Measurements from ENCODE around the gene ATAD5. TPM values are rescaled to one million over a fixed set of nuclear protein-coding genes. Genes with fewer than 3 reads are reported as not detected.
"Not testable (repeated sequence)": the region's sequence is repeated elsewhere in the genome, so short reads cannot be mapped to it uniquely, and the experiment has no call there.

ATAD5 gene
- total and polyA plus RNA-seq, 8 donors, result 0.19 to 0.95 (median 0.47) TPM

DNA sequence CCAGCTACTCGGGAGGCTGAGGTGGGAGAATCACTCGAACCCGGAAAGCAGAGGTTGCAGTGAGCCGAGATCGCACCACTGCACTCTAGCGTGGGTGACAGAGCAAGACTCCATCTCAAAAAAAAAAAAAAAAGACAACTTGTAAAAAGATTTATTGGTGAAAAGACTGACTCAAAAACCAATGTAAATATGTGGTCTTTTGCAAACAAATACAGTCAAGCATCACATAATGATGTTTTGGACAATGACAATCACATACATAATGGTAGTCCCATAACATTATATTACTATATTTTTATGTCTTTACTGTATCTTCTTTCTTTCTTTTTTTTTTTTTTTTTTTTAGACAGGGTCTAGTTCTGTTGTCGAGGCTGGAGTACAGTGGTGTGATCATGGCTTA, 15.6 kb upstream of the ATAD5 start:
- intact Hi-C loops (cut with DNase I), result no loop called here
- no peak for ATAC-seq
- Histone ChIP-seq H3K4me3 (no peak overlapping the region), H3K9me3 (no peaks in the 10 kb centered on the region), H3K27ac (no peak overlapping the region), H3K4me1 (no peaks in the 10 kb centered on the region), H3K36me3 (no peaks in the 10 kb centered on the region), H3K27me3 (no peaks in the 10 kb centered on the region)
- DNase-seq, result no peak
- 96 to 98% methylated on average over 7 of the region's 7 CpGs for WGBS, 2 donors
- TF ChIP-seq, protein P1, sequence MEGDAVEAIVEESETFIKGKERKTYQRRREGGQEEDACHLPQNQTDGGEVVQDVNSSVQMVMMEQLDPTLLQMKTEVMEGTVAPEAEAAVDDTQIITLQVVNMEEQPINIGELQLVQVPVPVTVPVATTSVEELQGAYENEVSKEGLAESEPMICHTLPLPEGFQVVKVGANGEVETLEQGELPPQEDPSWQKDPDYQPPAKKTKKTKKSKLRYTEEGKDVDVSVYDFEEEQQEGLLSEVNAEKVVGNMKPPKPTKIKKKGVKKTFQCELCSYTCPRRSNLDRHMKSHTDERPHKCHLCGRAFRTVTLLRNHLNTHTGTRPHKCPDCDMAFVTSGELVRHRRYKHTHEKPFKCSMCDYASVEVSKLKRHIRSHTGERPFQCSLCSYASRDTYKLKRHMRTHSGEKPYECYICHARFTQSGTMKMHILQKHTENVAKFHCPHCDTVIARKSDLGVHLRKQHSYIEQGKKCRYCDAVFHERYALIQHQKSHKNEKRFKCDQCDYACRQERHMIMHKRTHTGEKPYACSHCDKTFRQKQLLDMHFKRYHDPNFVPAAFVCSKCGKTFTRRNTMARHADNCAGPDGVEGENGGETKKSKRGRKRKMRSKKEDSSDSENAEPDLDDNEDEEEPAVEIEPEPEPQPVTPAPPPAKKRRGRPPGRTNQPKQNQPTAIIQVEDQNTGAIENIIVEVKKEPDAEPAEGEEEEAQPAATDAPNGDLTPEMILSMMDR (IDR thresholded peaks at IDR 0.05), result no peak
- FAIRE-seq, result no peak

GRCh38 chr17:30819971-30820705, 11.6 kb upstream of the ATAD5 start:
- DNase-seq, result no peak
- no peak overlapping the region for H3K27ac ChIP-seq
- H3K36me3 ChIP-seq, result no peaks in the 10 kb centered on the region
- peaks cover 0 to 9% (median 8%) of the 10 kb centered on the region in 3 donors for H3K4me1 ChIP-seq
- no peak for FAIRE-seq
- H3K4me3 ChIP-seq, result no peak overlapping the region
- ATAC-seq, result no peak
- intact Hi-C loops (cut with DNase I), result no loop called here
- TF ChIP-seq, protein P1 (IDR thresholded peaks at IDR 0.05), result no peak
- no peaks in the 10 kb centered on the region for H3K9me3 ChIP-seq
- H3K27me3 ChIP-seq, result no peaks in the 10 kb centered on the region
- WGBS, 2 donors, result 86 to 92% methylated on average over 8 of the region's 8 CpGs

GRCh38 chr17:30821871-30822723, 9.7 kb upstream of the ATAD5 start:
- Histone ChIP-seq H3K4me1 (peaks cover 0 to 9% (median 8%) of the 10 kb centered on the region in 3 donors), H3K9me3 (no peaks in the 10 kb centered on the region), H3K27ac (no peak overlapping the region), H3K27me3 (no peaks in the 10 kb centered on the region), H3K36me3 (no peaks in the 10 kb centered on the region), H3K4me3 (peak overlapping the region in 1 of 4 donors; percentile 88)
- 46 to 57% methylated on average over 9 of the region's 9 CpGs for WGBS, 2 donors
- TF ChIP-seq, protein P1 (IDR thresholded peaks at IDR 0.05), result no peak
- FAIRE-seq (no peak), ATAC-seq (no peak), DNase-seq (no peak)
- intact Hi-C loops (cut with DNase I), result no loop called here

GRCh38 chr17:30822919-30823318, 8.8 kb upstream of the ATAD5 start:
- H3K36me3 ChIP-seq; H3K27ac ChIP-seq; FAIRE-seq; DNase-seq; H3K9me3 ChIP-seq; H3K4me1 ChIP-seq; ATAC-seq; intact Hi-C loops (cut with DNase I); H3K27me3 ChIP-seq: not testable (repeated sequence)
- peak overlapping the region in 1 of 4 donors; percentile 88 for H3K4me3 ChIP-seq
- WGBS, 2 donors, result 84 to 86% methylated on average over 14 of the region's 14 CpGs

DNA sequence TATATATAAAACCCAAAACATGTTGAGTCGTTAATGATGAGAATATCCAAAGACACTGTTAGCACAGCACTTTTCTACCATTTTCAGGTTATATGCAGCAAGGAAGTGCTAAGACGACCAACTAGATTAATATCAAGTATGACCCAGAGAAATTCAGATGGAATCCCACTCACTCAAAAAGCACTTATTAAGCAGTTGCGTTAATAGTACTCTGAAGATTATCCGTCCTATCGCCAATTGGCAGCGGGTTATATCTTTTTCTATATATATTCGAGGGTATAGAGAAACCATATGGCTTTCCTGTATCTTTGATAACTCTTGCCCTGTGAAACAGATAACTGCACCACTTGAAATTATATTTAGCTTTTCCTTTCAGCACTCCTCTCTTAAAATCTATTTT, 8.3 kb upstream of the ATAD5 start:
- DNase-seq (no peak), FAIRE-seq (no peak), ATAC-seq (no peak)
- Histone ChIP-seq H3K27ac (peak overlapping the region in 1 of 4 donors; percentile 63), H3K4me3 (peak overlapping the region in 3 of 4 donors; percentile 78 to 88 (median 78)), H3K27me3 (no peaks in the 10 kb centered on the region), H3K4me1 (peaks cover 0 to 9% (median 8%) of the 10 kb centered on the region in 3 donors), H3K36me3 (no peaks in the 10 kb centered on the region), H3K9me3 (no peaks in the 10 kb centered on the region)
- TF ChIP-seq, protein P1 (IDR thresholded peaks at IDR 0.05), result no peak
- 42 to 50% methylated on average over 7 of the region's 7 CpGs for WGBS, 2 donors
- intact Hi-C loops (cut with DNase I), result no loop called here
